Stimulated activated CD8-positive, alpha-beta memory T cell treated with anti-CD3 and anti-CD28 coated beads, Interleukin-2, amount 100 ng/mL, for 48 hours (primary cell): ENCODE measurements around the gene UQCR10.

Source experiments
- DNase-seq, 2 donors: peaks; one replicate each; pipeline ENCODE4 v3.0.0-alpha.2; 2020; ENCODE audit warnings: low read depth in 2 of 2

UQCR10 gene

GRCh38 chr22:29798318-29798717 lies 31.1 kb downstream of the UQCR10 start:
- no peak for DNase-seq

GRCh38 chr22:29798801-29799200 lies 31.6 kb downstream of the UQCR10 start:
- no peak for DNase-seq

DNA sequence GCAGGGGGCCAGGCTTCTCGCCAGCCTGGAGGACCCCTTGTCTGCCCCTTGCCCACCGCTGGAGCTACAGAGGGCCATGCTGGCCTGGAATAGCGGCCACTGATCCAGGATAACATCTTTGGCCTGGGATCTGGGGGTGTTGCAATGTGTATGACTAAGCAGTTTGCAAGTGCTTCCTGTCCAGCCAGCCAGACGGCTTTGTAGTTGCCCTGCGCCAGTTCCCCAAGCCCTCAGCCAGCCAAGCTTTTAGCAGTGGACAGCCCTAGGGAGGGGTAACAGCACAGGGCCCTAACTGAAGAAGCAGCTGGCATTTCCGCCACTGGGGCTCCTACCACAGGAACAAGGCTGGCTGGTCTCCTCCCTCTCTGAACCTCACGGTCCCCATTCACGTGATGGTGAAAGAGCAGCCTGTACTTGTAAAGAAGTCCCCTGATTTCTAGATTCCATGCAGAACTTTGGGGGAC lies 32.1 kb downstream of the UQCR10 start:
- DNase-seq, result no peak

GRCh38 chr22:29801153-29801552 lies 34.0 kb downstream of the UQCR10 start:
- no peak for DNase-seq

DNA sequence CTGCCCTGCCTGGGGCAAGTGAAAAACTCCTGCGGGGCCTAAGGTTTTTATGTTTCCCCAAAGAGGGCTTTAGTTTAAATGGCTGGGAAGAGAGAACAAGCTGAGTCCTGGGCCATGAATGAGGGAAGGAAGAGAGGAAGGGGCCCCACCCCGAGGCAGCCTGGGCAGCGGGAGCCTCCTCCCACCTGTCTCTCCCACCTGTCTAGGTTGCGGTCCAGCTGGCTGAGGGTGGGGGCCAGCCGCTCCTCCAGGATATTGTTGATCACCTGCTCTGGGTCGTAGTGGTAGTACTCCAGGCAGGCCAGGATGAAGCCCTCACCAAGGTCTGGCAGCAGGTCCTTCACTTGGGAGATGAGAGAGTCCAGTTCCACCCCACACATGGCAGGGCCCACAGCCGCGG lies 34.6 kb downstream of the UQCR10 start:
- no peak for DNase-seq

GRCh38 chr22:29803190-29803589 lies 36.0 kb downstream of the UQCR10 start:
- DNase-seq, result no peak

GRCh38 chr22:29804985-29805384 lies 37.8 kb downstream of the UQCR10 start:
- no peak for DNase-seq

DNA sequence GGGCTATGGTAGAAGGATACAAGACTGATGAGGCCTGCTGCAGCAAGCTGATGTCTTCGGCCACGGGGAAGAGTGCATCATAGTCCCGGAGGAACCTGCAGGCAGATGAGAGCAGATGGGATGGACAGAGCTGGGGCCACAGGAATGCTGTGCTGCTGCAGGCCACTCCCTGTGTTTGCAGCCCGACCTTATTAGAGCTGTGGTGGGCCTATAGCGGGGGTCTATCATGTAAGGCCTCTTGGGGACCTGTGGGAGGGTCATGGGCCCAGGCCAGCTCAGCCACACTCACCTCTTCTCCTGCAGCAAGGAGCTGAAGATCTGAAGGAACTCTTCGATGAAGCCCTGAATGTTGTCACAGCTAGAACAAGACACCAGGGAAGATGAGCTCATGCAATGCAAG lies 39.0 kb downstream of the UQCR10 start:
- DNase-seq, result no peak

- DNase-seq, result no peak
Measured at GRCh38 chr22:29810216-29810615, 43.0 kb downstream of the UQCR10 start.

DNA sequence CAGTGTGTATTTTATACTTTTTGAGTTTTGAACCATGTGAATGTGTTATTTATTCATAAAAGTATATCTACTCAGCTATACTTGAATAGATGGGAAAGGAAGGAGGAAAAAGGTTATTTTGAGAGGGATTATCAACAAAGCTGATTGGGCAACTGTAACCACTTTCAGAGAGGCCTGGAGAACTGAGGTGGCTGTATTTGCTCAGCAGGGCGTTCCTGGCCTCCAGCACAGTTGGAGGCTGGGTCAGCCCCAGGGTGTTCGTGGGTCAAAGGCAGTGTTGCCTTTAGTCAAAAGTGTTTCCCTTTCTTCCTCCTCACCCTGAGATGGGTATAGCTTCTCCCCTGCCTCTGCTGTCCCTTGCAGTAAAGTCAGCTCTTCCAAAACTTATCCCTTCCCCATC lies 44.2 kb downstream of the UQCR10 start:
- DNase-seq, result no peak

DNA sequence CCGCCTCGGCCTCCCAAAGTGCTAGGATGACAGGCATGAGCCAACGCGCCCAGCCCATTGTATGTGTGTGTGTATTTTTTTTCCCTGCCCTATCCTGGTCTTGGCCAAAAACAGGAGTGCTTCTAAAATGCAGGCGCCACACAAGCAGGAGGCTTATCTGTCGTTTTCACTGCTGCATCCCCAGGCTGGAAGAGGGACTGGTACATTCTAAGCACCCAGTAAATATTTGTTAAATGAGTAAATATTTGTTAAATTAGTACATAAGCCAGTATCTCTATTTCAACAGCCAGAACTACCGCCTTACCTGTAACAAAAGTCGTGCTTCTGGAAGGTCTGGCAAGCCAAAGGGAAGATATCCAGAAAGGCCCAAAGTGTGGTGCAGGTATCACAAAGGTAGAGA lies 46.0 kb downstream of the UQCR10 start:
- DNase-seq, result no peak

- no peak for DNase-seq
Measured at GRCh38 chr22:29813563-29813962, 46.4 kb downstream of the UQCR10 start.

DNA sequence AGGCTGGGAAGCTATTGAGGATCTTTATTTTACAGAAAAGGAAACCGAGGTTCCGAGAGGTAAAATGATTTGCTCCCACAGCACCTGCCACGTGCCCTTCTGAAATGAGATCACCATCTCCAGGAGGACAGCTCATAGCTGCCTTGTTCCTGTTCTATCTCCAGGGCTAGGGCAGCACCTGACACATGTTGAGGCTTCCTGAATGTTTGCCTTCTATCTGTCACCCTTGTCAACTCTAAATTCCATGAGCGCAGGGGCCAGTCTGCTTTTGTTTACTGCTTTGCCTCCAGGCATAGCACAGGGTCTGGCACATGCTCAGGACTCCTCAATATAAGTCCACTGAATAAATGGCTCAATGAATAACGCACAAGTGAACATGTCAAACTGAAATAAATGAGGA lies 46.8 kb downstream of the UQCR10 start:
- no peak for DNase-seq

GRCh38 chr22:29815580-29815979 lies 48.4 kb downstream of the UQCR10 start:
- no peak for DNase-seq

- no peak for DNase-seq
Measured at GRCh38 chr22:29816128-29816527, 49.0 kb downstream of the UQCR10 start.

DNA sequence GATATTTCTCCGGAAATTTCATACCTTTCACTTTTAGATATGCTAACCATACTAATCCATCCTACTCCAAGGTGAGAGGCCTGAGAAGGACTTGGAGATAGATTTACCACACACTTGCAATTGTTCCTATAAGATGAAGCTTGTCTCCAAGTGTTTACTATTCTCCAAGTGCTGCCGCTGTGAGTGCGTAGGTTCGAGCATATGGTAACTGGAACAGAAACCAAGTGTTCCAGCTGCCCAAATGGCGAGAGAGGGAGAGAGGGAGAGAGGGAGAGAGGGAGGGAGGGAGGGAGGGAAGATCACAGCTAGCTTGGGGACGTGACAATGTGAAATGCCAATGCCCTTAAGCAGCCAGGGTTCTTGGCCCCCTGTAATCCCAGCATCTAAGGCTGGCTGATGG lies 49.4 kb downstream of the UQCR10 start:
- no peak for DNase-seq

DNA sequence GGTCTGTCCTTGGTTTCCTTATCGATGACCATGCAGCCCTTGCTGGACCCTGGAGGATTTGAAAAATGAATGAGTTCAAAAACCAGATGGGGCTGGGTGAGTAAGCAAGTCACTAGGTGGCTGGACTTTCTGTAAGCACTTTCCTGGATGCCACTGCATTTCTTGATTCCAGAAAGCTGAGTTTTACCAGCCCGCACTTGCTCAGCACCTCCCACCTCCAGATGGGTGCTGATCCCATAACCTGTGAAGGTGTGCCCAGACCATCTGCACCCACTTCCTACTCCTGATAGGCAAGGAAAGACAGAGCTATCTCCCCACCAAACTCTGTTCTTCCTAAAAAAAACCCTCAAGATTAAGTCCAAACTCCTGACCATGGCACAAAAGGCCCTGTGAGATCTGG lies 49.8 kb downstream of the UQCR10 start:
- DNase-seq, result no peak

DNA sequence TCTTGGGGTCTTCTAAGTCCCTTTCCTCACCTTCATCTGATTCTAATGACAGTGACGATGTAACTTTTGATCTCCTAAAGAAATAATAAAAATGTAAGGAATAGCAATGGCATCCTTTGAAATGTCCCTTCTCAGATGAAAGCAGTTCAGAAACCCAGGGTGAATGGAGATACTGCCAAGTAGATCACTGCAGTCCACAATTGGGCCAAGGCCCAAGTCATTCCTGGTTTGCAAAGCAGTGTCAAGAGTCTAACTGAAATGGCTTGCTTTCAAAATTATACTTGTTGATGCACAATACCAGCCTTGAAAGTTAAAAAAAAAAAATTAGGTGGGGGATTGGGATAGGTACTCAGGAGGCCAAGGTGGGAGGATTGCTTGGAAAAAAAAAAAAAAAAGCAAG lies 50.6 kb downstream of the UQCR10 start:
- no peak for DNase-seq

DNA sequence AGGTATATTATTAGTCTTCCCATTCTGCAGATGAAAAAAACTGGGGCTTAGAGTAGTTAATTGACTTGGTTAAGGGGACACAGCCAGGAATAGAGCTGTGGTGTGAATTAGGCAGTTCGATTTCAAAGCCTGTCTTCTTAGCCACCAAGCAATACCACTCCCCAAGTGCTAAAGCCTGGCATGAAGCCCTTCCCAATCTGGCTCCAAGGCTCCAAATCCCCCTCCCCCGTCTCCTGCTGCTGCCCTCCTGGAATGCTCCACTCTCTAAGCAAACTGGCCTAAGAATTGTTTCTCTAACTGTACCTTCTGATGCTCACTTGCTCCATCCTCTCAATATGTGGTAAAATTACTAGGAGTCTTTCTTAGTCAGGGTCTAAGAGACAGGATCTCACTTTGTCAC lies 52.3 kb downstream of the UQCR10 start:
- DNase-seq, result no peak
